Measurements from ENCODE around the gene LMBR1.
"Not testable (repeated sequence)": the region's sequence is repeated elsewhere in the genome, so short reads cannot be mapped to it uniquely, and the experiment has no call there.

The LMBR1 gene

DNA sequence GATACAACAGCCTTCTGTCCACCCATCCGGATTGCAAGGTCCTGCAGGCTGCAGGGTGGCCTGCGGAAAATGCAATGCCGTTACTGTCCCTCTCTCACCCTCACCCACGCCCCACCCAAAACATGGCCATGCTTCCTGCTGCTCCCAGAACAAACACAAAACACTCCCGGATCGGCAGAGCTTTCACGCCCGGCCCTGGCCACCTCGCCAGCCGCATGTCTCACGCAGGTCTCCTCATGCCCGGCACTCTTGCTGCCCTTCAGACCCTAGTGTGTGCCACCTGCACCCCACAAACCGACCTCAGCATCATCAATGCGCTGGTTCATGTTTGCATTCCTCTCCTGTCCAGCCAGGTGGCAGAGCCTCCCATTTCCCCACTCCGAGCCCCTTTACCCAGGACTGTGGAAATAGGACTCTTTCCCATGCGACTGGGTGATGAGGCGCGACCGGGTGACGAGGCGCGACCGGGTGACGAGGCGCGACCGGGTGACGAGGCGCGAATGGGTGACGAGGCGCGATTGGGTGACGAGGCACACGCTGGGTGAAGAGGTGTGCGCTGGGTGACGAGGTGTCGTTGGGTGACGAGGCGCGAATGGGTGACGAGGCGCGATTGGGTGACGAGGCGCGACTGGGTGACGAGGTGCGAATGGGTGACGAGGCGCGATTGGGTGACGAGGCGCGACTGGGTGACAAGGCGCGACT, 47.6 kb upstream of the LMBR1 start:
- Histone ChIP-seq H3K79me1 (ENCODE audit: low read depth, low read length) (no peaks in the 10 kb centered on the region), H2BK15ac (ENCODE audit: low read length) (no peak overlapping the region), H3K27me3 (ENCODE audit: control insufficient read depth in 3 of 3, insufficient read depth in 3 of 3, low read depth in 1 of 3, low read length in 3 of 3) (peaks cover 0 to 35% (median 0%) of the 10 kb centered on the region in 3 experiments), H3K36me3 (replicated peaks in 1 of 2; ENCODE audit: control insufficient read depth in 2 of 2, insufficient read depth in 2 of 2, low read length in 2 of 2) (no peaks in the 10 kb centered on the region), H2AFZ (ENCODE audit: low read length) (no peak overlapping the region), H3K18ac (ENCODE audit: low read length) (no peak overlapping the region), H3K27ac (replicated peaks; ENCODE audit: low read length) (no peak overlapping the region), H3K4me3 (ENCODE audit: low read length in 2 of 2) (no peak overlapping the region), H3K9me3 (replicated peaks in 1 of 2; ENCODE audit: control insufficient read depth in 2 of 2, insufficient read depth in 1 of 2, low read depth in 1 of 2, low read length in 2 of 2) (peaks cover 5 to 6% of the 10 kb centered on the region in 2 donors), H3K9ac (ENCODE audit: low read depth, low read length, poor library complexity) (no peak overlapping the region), H2AK5ac (ENCODE audit: low read depth, low read length) (no peak overlapping the region), H3K23ac (ENCODE audit: low read depth, low read length, poor library complexity) (peak overlapping the region; percentile 98), H3K4me2 (ENCODE audit: insufficient read depth, low read length, poor library complexity, severe bottlenecking) (no peak overlapping the region), H4K8ac (ENCODE audit: low read depth, low read length) (no peak overlapping the region), H3K14ac (ENCODE audit: low read length) (no peak overlapping the region), H2BK120ac (ENCODE audit: low read depth, low read length) (no peak overlapping the region), H3K4me1 (ENCODE audit: control insufficient read depth in 2 of 2, insufficient read depth in 1 of 2, low read depth in 1 of 2, low read length in 2 of 2) (peaks cover 2 to 3% of the 10 kb centered on the region in 2 donors), H3K4ac (ENCODE audit: low read length) (no peak overlapping the region), H4K91ac (ENCODE audit: low read depth, low read length, poor library complexity) (no peak overlapping the region), H2BK5ac (ENCODE audit: low read length) (peak overlapping the region; percentile 24), H2BK12ac (ENCODE audit: low read length) (no peak overlapping the region)
- DNase-seq (ENCODE audit: low spot score), result no peak
- WGBS, 2 donors (ENCODE audit: extremely low coverage in 2 of 2, insufficient read length in 2 of 2, insufficient replicate concordance in 1 of 2), result no CpG with 5 or more reads among the region's 57 CpGs

DNA sequence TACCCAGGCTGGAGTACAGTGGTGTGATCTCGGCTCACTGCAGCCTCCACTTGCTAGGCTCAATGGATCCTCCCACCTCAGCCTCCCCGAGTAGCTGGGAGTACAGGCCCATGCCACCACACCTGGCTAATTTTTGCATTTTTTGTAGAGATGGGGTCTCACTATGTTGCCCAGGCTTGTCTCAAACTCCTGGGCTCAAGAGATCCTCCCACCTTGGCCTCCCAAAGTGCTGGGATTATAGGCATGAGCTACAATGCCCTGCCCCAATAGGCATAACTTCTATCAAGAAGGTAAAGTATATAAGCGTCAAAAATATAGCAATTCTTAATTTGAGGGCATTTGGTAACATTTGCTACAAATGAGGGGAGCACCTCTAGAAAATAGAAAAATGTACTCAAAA, 43.8 kb upstream of the LMBR1 start:
- H3K4me2 ChIP-seq (ENCODE audit: insufficient read depth, low read length, poor library complexity, severe bottlenecking); H4K8ac ChIP-seq (ENCODE audit: low read depth, low read length): not testable (repeated sequence)

DNA sequence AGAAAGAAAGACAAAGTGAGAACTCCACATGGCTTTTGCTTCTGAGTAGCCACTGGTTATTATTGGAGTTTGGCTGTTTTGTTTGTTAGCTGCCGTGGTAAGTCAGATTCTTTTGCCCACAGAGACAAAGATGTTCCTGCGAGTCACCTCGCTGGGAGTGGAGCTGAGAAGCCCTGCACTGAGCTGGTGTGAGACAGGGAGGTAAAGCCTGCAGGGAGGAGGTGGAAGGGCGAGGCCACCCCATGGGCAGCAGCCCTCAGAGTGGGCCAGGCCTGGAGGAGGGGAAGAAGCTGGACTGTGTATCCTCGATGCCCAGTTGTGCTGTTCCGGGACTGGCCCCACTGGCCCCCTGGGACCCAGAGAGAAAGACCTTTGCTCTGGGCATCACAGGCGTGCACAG, 42.3 kb upstream of the LMBR1 start:
- Histone ChIP-seq H3K9me3 (replicated peaks in 1 of 2; ENCODE audit: control insufficient read depth in 2 of 2, insufficient read depth in 1 of 2, low read depth in 1 of 2, low read length in 2 of 2) (no peaks in the 10 kb centered on the region), H2BK120ac (ENCODE audit: low read depth, low read length) (no peak overlapping the region), H3K14ac (ENCODE audit: low read length) (no peak overlapping the region), H2AK5ac (ENCODE audit: low read depth, low read length) (no peak overlapping the region), H3K79me1 (ENCODE audit: low read depth, low read length) (no peaks in the 10 kb centered on the region), H2BK5ac (ENCODE audit: low read length) (no peak overlapping the region), H2AFZ (ENCODE audit: low read length) (peak overlapping the region; percentile 35), H3K4me2 (ENCODE audit: insufficient read depth, low read length, poor library complexity, severe bottlenecking) (no peak overlapping the region), H2BK12ac (ENCODE audit: low read length) (no peak overlapping the region), H4K8ac (ENCODE audit: low read depth, low read length) (no peak overlapping the region), H3K23ac (ENCODE audit: low read depth, low read length, poor library complexity) (no peak overlapping the region), H3K36me3 (replicated peaks in 1 of 2; ENCODE audit: control insufficient read depth in 2 of 2, insufficient read depth in 2 of 2, low read length in 2 of 2) (no peaks in the 10 kb centered on the region), H3K18ac (ENCODE audit: low read length) (no peak overlapping the region), H3K9ac (ENCODE audit: low read depth, low read length, poor library complexity) (no peak overlapping the region), H3K27ac (replicated peaks; ENCODE audit: low read length) (no peak overlapping the region), H4K91ac (ENCODE audit: low read depth, low read length, poor library complexity) (no peak overlapping the region), H3K4ac (ENCODE audit: low read length) (no peak overlapping the region), H2BK15ac (ENCODE audit: low read length) (no peak overlapping the region), H3K4me3 (ENCODE audit: low read length in 2 of 2) (no peak overlapping the region), H3K4me1 (ENCODE audit: control insufficient read depth in 2 of 2, insufficient read depth in 1 of 2, low read depth in 1 of 2, low read length in 2 of 2) (peaks cover 0 to 2% of the 10 kb centered on the region in 2 donors), H3K27me3 (ENCODE audit: control insufficient read depth in 3 of 3, insufficient read depth in 3 of 3, low read depth in 1 of 3, low read length in 3 of 3) (peaks cover 0 to 24% (median 0%) of the 10 kb centered on the region in 3 experiments)
- no CpG with 5 or more reads among the region's 7 CpGs for WGBS, 2 donors (ENCODE audit: extremely low coverage in 2 of 2, insufficient read length in 2 of 2, insufficient replicate concordance in 1 of 2)
- DNase-seq (ENCODE audit: low spot score), result no peak

More for the DNA sequence above, 43.8 kb upstream of the LMBR1 start:
- H3K18ac ChIP-seq (ENCODE audit: low read length); H3K9me3 ChIP-seq (replicated peaks in 1 of 2; ENCODE audit: control insufficient read depth in 2 of 2, insufficient read depth in 1 of 2, low read depth in 1 of 2, low read length in 2 of 2); H3K36me3 ChIP-seq (replicated peaks in 1 of 2; ENCODE audit: control insufficient read depth in 2 of 2, insufficient read depth in 2 of 2, low read length in 2 of 2); H3K4me3 ChIP-seq (ENCODE audit: low read length in 2 of 2); H4K91ac ChIP-seq (ENCODE audit: low read depth, low read length, poor library complexity); H2BK120ac ChIP-seq (ENCODE audit: low read depth, low read length); H3K23ac ChIP-seq (ENCODE audit: low read depth, low read length, poor library complexity); H3K9ac ChIP-seq (ENCODE audit: low read depth, low read length, poor library complexity); H2BK5ac ChIP-seq (ENCODE audit: low read length); H2BK15ac ChIP-seq (ENCODE audit: low read length); H3K79me1 ChIP-seq (ENCODE audit: low read depth, low read length); H2AK5ac ChIP-seq (ENCODE audit: low read depth, low read length); H3K4ac ChIP-seq (ENCODE audit: low read length); H2AFZ ChIP-seq (ENCODE audit: low read length); H3K4me1 ChIP-seq (ENCODE audit: control insufficient read depth in 2 of 2, insufficient read depth in 1 of 2, low read depth in 1 of 2, low read length in 2 of 2); H3K27ac ChIP-seq (replicated peaks; ENCODE audit: low read length); H3K14ac ChIP-seq (ENCODE audit: low read length); DNase-seq (ENCODE audit: low spot score); H2BK12ac ChIP-seq (ENCODE audit: low read length): not testable (repeated sequence)
- H3K27me3 ChIP-seq (ENCODE audit: control insufficient read depth in 3 of 3, insufficient read depth in 3 of 3, low read depth in 1 of 3, low read length in 3 of 3), result peaks cover 0 to 15% (median 0%) of the 10 kb centered on the region in 3 experiments
- WGBS, 2 donors (ENCODE audit: extremely low coverage in 2 of 2, insufficient read length in 2 of 2, insufficient replicate concordance in 1 of 2), result no CpG with 5 or more reads among the region's 3 CpGs

DNA sequence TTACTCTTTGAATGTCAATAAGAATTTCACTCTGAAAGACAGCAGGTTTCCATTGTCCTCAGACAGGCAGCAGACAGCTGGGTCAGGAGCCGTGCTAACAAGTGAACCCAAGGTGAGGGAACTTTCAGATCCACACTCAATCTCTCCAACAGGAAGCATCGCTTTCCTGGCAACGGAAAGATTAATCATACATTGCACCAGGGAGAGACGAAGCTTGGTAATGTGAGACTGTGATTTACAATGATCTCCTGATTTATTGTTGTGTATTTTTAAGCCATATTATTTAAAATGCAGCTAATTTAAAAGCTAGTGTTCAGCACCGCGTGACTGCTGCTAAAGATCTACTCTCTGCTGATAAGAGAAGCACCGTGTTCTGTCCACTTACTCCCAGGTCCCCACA, 39.0 kb upstream of the LMBR1 start:
- Histone ChIP-seq H3K9ac (ENCODE audit: low read depth, low read length, poor library complexity) (no peak overlapping the region), H3K36me3 (replicated peaks in 1 of 2; ENCODE audit: control insufficient read depth in 2 of 2, insufficient read depth in 2 of 2, low read length in 2 of 2) (no peaks in the 10 kb centered on the region), H3K79me1 (ENCODE audit: low read depth, low read length) (no peaks in the 10 kb centered on the region), H3K4me3 (ENCODE audit: low read length in 2 of 2) (no peak overlapping the region), H3K27ac (replicated peaks; ENCODE audit: low read length) (no peak overlapping the region), H2AK5ac (ENCODE audit: low read depth, low read length) (no peak overlapping the region), H3K18ac (ENCODE audit: low read length) (no peak overlapping the region), H3K9me3 (replicated peaks in 1 of 2; ENCODE audit: control insufficient read depth in 2 of 2, insufficient read depth in 1 of 2, low read depth in 1 of 2, low read length in 2 of 2) (no peaks in the 10 kb centered on the region), H4K91ac (ENCODE audit: low read depth, low read length, poor library complexity) (no peak overlapping the region), H2BK12ac (ENCODE audit: low read length) (no peak overlapping the region), H3K14ac (ENCODE audit: low read length) (no peak overlapping the region), H2BK15ac (ENCODE audit: low read length) (no peak overlapping the region), H2AFZ (ENCODE audit: low read length) (peak overlapping the region; percentile 6), H3K4ac (ENCODE audit: low read length) (no peak overlapping the region), H3K4me2 (ENCODE audit: insufficient read depth, low read length, poor library complexity, severe bottlenecking) (no peak overlapping the region), H3K4me1 (ENCODE audit: control insufficient read depth in 2 of 2, insufficient read depth in 1 of 2, low read depth in 1 of 2, low read length in 2 of 2) (peaks cover 0 to 2% of the 10 kb centered on the region in 2 donors), H2BK5ac (ENCODE audit: low read length) (no peak overlapping the region), H4K8ac (ENCODE audit: low read depth, low read length) (no peak overlapping the region), H3K23ac (ENCODE audit: low read depth, low read length, poor library complexity) (no peak overlapping the region), H3K27me3 (ENCODE audit: control insufficient read depth in 3 of 3, insufficient read depth in 3 of 3, low read depth in 1 of 3, low read length in 3 of 3) (peaks cover 0 to 19% (median 0%) of the 10 kb centered on the region in 3 experiments), H2BK120ac (ENCODE audit: low read depth, low read length) (no peak overlapping the region)
- WGBS, 2 donors (ENCODE audit: extremely low coverage in 2 of 2, insufficient read length in 2 of 2, insufficient replicate concordance in 1 of 2), result no CpG with 5 or more reads among the region's 7 CpGs
- DNase-seq (ENCODE audit: low spot score), result no peak

Data from neuronal stem cell (in vitro differentiated cells).